Stimulated activated naive B cell treated with anti-CD40 and anti-IgM and Interleukin-4, amounts not matched to agents 10 μg/mL and 1 μg/mL and 100 μg/mL, for 72 hours (primary cell): ENCODE data around the gene GDF2.

Experiments
- ATAC-seq, 2 donors: fragments of 150-1000 bp; cut with Tn5 transposase; replicated peaks; 2 replicates each; pipeline ENCODE4 v1.10.0; 2021; ENCODE audit warnings: moderate library complexity in 1 of 2
- DNase-seq: peaks from one replicate; pipeline ENCODE4 v3.0.0; 2021
- H3K27ac Mint-ChIP-seq: one replicate; pipeline ENCODE4 v1.8.0; 2022; ENCODE audit warnings: mild to moderate bottlenecking, mixed read lengths
- H3K27me3 Mint-ChIP-seq, 2 donors: one replicate each; pipeline ENCODE4 v1.8.0; 2022; ENCODE audit warnings: mixed read lengths in 2 of 2
- H3K36me3 Mint-ChIP-seq, 2 donors: one replicate each; pipeline ENCODE4 v1.8.0; 2022; ENCODE audit warnings: mixed read lengths in 2 of 2, mild to moderate bottlenecking in 1 of 2
- H3K4me1 Mint-ChIP-seq, 2 donors: one replicate each; pipeline ENCODE4 v1.8.0; 2022; ENCODE audit warnings: mixed read lengths in 2 of 2, mild to moderate bottlenecking in 1 of 2
- H3K4me3 Mint-ChIP-seq, 2 donors: one replicate each; pipeline ENCODE4 v1.8.0; 2022; ENCODE audit warnings: mild to moderate bottlenecking in 2 of 2, mixed read lengths in 2 of 2, moderate library complexity in 1 of 2
- H3K9me3 Mint-ChIP-seq, 2 donors: one replicate each; pipeline ENCODE4 v1.8.0; 2022; ENCODE audit warnings: mixed read lengths in 2 of 2, mild to moderate bottlenecking in 1 of 2

GDF2 gene

GRCh38 chr10:47298715-47299114 lies 23.5 kb upstream of the GDF2 start:
- peaks cover 41 to 69% of the 10 kb centered on the region in 2 donors for H3K27me3 Mint-ChIP-seq
- peaks cover 0 to 3% of the 10 kb centered on the region in 2 donors for H3K4me1 Mint-ChIP-seq
- ATAC-seq (no peak), DNase-seq (no peak)
- no peaks in the 10 kb centered on the region for H3K36me3 Mint-ChIP-seq
- no peaks in the 10 kb centered on the region for H3K9me3 Mint-ChIP-seq
- no peak overlapping the region for H3K27ac Mint-ChIP-seq
- no peak overlapping the region for H3K4me3 Mint-ChIP-seq

DNA sequence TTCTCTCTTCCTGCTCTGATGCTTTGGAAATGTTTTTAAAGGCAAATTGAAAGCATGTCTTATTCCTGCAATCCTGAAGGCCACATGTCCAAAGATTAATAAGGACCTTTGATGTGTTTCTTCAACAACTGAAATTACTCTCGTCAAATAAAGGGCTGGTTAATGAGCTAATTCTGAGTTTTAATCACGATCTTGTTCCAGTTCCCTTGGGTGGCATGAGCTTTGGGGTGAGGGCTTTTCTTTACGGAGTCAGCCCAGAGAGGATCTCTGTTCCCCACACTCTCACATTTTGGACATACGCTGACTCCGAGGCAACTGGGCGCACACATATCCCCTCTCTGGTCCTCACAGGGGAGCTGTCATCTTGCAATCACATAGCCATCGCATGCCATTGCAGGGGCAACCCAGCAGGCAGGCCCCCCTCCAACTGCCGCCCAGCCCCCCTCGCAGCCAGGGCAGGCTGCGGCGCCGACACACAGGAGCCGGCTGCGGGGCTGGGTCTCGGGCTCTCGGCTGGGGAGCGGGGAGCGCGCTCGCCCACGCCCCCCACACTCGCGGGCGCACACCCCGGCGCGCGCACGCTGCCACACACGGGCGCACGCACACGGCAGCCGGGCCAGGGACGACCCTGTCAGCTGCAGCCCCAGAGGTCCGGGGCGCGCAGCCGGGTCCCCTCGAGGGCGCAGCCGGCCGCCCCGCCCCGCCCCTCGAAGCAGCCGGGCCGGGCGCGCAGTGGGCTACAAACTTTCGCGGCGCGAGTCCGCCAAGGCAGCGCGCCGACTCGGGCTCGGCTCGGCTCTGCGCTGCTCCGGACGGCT lies 22.4 kb upstream of the GDF2 start, which contains the start of gene GDF10:
Gene GDF10 (plus strand): TSS at position 587 of the 818 bp plus-strand sequence. CDS start 455 bp downstream, outside the sequence.
- no peaks in the 10 kb centered on the region for H3K36me3 Mint-ChIP-seq
- H3K27ac Mint-ChIP-seq = no peak within 1 kb of the TSS
- H3K9me3 Mint-ChIP-seq = no peaks in the 10 kb centered on the region
- peak within 1 kb of the TSS; percentile 17 to 22 for H3K4me3 Mint-ChIP-seq
- H3K27me3 Mint-ChIP-seq = peaks cover 36 to 67% of the 10 kb centered on the region in 2 donors
- peaks cover 0 to 3% of the 10 kb centered on the region in 2 donors for H3K4me1 Mint-ChIP-seq
- DNase-seq (no peak), ATAC-seq (no peak)

GRCh38 chr10:47300429-47300931 lies 21.8 kb upstream of the GDF2 start:
- H3K36me3 Mint-ChIP-seq = no peaks in the 10 kb centered on the region
- H3K27me3 Mint-ChIP-seq = peaks cover 29 to 60% of the 10 kb centered on the region in 2 donors
- H3K4me1 Mint-ChIP-seq = peaks cover 0 to 3% of the 10 kb centered on the region in 2 donors
- DNase-seq (no peak), ATAC-seq (no peak)
- no peak overlapping the region for H3K27ac Mint-ChIP-seq
- peak overlapping the region in 1 of 2 donors; percentile 17 for H3K4me3 Mint-ChIP-seq
- H3K9me3 Mint-ChIP-seq = no peaks in the 10 kb centered on the region

DNA sequence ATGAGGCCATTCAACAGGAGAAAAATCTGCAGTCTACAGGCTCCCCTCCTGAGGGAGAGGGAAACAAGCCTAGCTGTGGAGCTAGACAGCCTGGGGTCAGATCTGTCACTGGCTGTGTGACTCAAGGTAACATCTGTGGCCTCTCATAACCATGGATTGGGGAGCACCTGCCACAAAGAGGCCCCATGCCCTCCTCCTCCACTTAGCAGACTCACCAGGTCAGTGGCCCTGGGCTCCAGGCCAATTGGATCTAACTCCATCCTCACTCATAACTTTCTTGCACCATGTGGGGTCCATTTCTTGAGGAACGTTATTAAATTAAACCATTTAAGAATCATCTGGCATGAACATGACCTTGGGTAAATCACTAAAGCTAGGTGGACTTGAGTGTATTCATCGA lies 20.4 kb upstream of the GDF2 start:
- H3K4me1 Mint-ChIP-seq = peaks cover 4% of the 10 kb centered on the region in 2 donors
- DNase-seq (no peak), ATAC-seq (no peak)
- H3K4me3 Mint-ChIP-seq = no peak overlapping the region
- no peaks in the 10 kb centered on the region for H3K36me3 Mint-ChIP-seq
- H3K27ac Mint-ChIP-seq = no peak overlapping the region
- peaks cover 25 to 54% of the 10 kb centered on the region in 2 donors for H3K27me3 Mint-ChIP-seq
- H3K9me3 Mint-ChIP-seq = no peaks in the 10 kb centered on the region

DNA sequence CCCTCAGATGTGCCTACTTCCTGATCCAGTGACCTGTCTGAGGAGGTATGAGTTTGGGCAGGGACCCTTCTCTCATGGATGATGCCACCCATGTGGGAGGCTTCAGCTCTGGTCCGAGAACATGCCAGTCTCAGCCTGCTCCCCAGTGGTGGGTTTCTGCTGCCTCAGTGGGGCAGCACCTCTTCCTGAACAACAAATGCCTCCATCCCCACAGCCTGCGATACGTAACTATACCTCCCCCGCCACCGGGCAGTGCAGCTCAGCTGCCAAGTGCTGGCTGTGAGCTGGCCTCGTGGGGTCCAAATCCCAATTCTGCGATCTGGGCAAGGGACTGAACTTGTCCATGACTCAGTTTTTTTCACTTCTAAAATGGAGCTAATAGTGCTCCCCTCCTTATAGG lies 19.1 kb upstream of the GDF2 start:
- H3K27me3 Mint-ChIP-seq = peaks cover 22 to 47% of the 10 kb centered on the region in 2 donors

GRCh38 chr10:47303866-47304265 lies 18.4 kb upstream of the GDF2 start:
- Mint-ChIP-seq H3K4me1 (peaks cover 4% of the 10 kb centered on the region in 2 donors), H3K9me3 (no peaks in the 10 kb centered on the region), H3K36me3 (no peaks in the 10 kb centered on the region), H3K4me3 (no peak overlapping the region), H3K27ac (no peak overlapping the region), H3K27me3 (peaks cover 26 to 51% of the 10 kb centered on the region in 2 donors)
- ATAC-seq = no peak
- DNase-seq = no peak

More for the DNA sequence above, 19.1 kb upstream of the GDF2 start:
- H3K36me3 Mint-ChIP-seq = no peaks in the 10 kb centered on the region
- peaks cover 4% of the 10 kb centered on the region in 2 donors for H3K4me1 Mint-ChIP-seq
- H3K27ac Mint-ChIP-seq = no peak overlapping the region
- DNase-seq (no peak), ATAC-seq (no peak)
- no peaks in the 10 kb centered on the region for H3K9me3 Mint-ChIP-seq
- H3K4me3 Mint-ChIP-seq = no peak overlapping the region

DNA sequence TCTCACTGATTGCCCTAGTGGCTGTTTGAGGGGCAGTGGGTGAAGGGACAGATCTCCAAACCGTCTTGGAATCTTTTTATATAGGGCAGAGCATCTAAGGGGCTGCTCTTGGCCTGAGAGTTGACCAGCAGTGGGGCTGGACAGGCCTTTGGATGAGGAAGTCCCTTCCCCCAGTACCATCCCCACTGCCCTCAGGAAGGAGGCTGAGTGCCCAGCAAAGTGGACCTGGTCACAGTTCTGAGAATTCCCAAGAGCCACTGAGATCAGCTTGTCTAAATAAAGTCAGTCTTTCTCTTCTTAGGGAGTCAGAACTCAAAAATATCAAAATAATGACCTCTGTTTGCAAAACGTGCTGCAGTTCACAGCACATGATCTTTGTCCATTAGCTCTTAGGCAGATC lies 16.7 kb upstream of the GDF2 start:
- ATAC-seq (no peak), DNase-seq (no peak)
- Mint-ChIP-seq H3K4me1 (peaks cover 4% of the 10 kb centered on the region in 2 donors), H3K36me3 (no peaks in the 10 kb centered on the region), H3K27me3 (peaks cover 24 to 49% of the 10 kb centered on the region in 2 donors), H3K27ac (no peak overlapping the region), H3K4me3 (no peak overlapping the region), H3K9me3 (no peaks in the 10 kb centered on the region)

DNA sequence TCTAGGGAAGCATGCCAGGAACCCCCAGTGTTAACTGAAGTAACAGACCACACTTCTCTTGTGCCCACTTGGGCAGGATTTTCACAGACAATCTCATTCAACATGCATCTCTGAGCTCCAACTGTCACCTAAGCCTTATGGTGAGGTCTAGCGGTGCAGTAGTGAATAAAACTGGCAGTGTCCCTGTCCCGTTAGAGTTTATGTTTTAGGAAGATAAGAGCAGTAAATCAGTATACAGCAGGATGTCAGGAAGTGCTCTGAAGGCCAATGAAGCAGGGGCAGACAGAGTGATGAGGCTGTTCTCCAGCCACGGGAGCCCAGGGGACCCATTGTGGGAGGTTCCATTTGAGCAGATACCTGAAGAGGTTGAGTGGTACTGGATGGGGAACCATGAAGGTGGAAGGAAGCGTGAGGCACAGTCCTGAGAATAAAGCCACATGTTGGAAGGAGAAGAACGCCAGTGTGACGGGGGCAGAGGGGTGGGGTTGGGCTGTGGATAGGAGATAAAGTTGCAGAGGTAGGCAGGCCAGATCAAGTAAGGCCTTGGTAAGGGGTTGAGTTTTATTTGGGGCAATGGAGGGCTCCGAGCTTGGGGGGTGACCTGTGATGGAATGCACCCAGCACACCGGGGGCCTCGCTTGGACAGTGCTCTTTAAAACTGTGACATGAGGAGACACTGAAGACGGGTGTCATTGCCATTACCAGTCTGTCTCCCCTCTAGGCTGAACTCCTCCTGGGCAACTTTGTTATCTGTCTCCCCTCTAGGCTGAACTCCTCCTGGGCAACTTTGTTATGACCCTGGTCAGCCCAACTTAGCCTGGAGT lies 15.7 kb upstream of the GDF2 start:
- Mint-ChIP-seq H3K4me3 (no peak overlapping the region), H3K27ac (no peak overlapping the region), H3K4me1 (peaks cover 1 to 4% of the 10 kb centered on the region in 2 donors), H3K9me3 (no peaks in the 10 kb centered on the region), H3K36me3 (no peaks in the 10 kb centered on the region), H3K27me3 (peaks cover 17 to 47% of the 10 kb centered on the region in 2 donors)
- peak in 1 of 2 donors; percentile 14 for ATAC-seq
- DNase-seq = no peak

DNA sequence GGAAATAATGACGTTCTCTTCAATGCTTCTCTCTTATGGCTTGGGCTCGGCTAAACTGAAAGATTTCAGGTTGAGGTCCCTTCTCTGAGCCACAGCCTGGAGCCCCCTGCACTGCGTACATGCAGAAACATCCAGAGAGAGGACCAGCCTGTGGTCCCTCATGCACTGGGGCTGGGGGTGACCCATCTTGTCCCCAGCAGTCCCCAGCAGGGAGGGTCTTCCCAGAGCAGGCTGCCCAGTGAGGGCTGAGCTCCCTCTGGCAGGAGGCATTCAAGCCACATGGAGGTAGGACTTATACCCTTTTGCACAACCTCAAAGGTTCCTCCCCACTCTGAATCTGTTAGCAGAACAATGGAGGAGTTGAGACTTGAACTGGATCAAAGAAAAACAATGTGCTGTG lies 14.9 kb upstream of the GDF2 start:
- Mint-ChIP-seq H3K27me3 (peaks cover 17 to 47% of the 10 kb centered on the region in 2 donors), H3K4me1 (peaks cover 3 to 4% of the 10 kb centered on the region in 2 donors), H3K4me3 (no peak overlapping the region), H3K36me3 (no peaks in the 10 kb centered on the region), H3K9me3 (no peaks in the 10 kb centered on the region), H3K27ac (no peak overlapping the region)
- DNase-seq (no peak), ATAC-seq (no peak)

DNA sequence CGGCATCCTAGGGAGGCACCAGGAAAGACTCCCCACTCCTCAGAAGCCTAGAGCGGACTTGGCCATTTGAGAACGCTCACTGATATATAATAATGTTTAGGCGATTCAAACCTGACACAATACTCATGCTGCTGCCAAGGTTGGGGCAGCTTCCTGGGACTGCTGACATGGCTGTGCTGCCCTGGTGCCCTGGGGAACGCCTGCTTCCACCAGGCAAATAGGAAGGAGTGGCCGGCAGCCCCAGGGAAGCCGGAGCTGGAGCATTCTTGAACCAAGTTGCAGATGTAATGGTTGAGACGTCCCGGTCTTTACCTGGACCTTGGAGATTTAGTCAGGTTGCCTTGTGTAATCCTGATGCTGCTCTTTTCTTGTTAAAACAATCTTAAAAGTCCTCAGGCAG lies 13.5 kb upstream of the GDF2 start:
- Mint-ChIP-seq H3K27me3 (peaks cover 14 to 37% of the 10 kb centered on the region in 2 donors), H3K36me3 (no peaks in the 10 kb centered on the region), H3K27ac (no peak overlapping the region), H3K4me3 (no peak overlapping the region), H3K9me3 (no peaks in the 10 kb centered on the region), H3K4me1 (peaks cover 3 to 4% of the 10 kb centered on the region in 2 donors)
- no peak for ATAC-seq
- no peak for DNase-seq

- DNase-seq = no peak
These were observed 12.7 kb upstream of the GDF2 start for GRCh38 chr10:47309408-47310089.

DNA sequence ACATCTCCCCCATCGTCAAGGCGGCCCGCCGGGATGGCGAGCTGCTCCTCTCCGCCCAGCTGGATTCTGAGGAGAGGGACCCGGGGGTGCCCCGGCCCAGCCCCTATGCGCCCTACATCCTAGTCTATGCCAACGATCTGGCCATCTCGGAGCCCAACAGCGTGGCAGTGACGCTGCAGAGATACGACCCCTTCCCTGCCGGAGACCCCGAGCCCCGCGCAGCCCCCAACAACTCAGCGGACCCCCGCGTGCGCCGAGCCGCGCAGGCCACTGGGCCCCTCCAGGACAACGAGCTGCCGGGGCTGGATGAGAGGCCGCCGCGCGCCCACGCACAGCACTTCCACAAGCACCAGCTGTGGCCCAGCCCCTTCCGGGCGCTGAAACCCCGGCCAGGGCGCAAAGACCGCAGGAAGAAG lies 12.2 kb upstream of the GDF2 start:
- no peak overlapping the region for H3K27ac Mint-ChIP-seq
- H3K36me3 Mint-ChIP-seq = no peaks in the 10 kb centered on the region
- H3K4me1 Mint-ChIP-seq = peaks cover 3 to 4% of the 10 kb centered on the region in 2 donors
- H3K4me3 Mint-ChIP-seq = no peak overlapping the region
- no peak for DNase-seq
- ATAC-seq = no peak
- peaks cover 14 to 31% of the 10 kb centered on the region in 2 donors for H3K27me3 Mint-ChIP-seq
- no peaks in the 10 kb centered on the region for H3K9me3 Mint-ChIP-seq

More at GRCh38 chr10:47309408-47310089, 12.7 kb upstream of the GDF2 start:
- Mint-ChIP-seq H3K9me3 (no peaks in the 10 kb centered on the region), H3K27ac (no peak overlapping the region), H3K36me3 (no peaks in the 10 kb centered on the region), H3K4me3 (no peak overlapping the region), H3K27me3 (peaks cover 14 to 31% of the 10 kb centered on the region in 2 donors), H3K4me1 (peaks cover 3 to 4% of the 10 kb centered on the region in 2 donors)
- ATAC-seq = no peak

DNA sequence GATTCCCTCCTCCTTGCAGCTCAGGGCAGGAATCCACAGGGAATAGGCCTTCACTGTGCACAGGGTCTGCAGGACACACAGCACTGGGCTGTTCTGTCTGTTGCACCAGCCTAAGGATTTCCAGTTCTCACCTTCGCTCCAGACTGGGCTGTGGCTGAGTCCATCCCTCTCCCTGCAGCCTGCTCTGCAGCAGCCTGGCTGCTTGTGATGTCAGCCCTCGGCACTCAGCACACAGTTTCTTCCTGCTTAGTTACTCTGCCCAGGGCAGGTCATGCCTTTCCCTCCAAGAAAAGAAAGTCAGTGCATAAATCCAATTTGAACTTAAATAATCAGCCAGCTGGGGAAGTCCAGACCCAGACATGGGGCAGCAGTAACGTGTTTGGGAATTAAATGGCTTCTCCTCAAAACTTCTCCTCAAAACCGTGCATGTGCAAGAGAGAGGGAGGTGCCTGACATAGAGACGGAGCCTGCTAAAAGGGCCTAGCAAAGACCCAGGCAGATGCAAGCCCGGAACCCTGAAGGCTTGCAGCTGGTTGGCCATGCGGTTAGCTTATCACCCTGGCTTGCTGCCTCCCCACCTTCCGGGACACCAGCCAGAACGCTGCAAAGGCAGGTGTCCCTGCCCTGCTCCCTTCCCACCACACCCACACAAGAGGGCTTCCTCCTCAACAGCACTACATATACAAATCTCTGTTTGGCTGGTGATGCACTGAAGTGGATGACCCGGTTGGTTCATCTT lies 10.9 kb upstream of the GDF2 start:
- DNase-seq (no peak), ATAC-seq (peak; percentile 8 to 12)
- H3K4me1 Mint-ChIP-seq = peaks cover 2 to 3% of the 10 kb centered on the region in 2 donors
- H3K27ac Mint-ChIP-seq = no peak overlapping the region
- peaks cover 13 to 29% of the 10 kb centered on the region in 2 donors for H3K27me3 Mint-ChIP-seq
- H3K4me3 Mint-ChIP-seq = no peak overlapping the region
- no peaks in the 10 kb centered on the region for H3K36me3 Mint-ChIP-seq
- H3K9me3 Mint-ChIP-seq = no peaks in the 10 kb centered on the region
